Stimulated activated CD4-positive, alpha-beta T cell treated with anti-CD3 and anti-CD28 coated beads, TNF-alpha, amount 100 ng/mL, for 4 hours (primary cell): ENCODE measurements around the gene L3MBTL4.

Experiments used
- DNase-seq, 3 experiments: peaks; one replicate each; pipeline ENCODE4 v3.0.0-alpha.2; 2020; ENCODE audit warnings: low read depth in 3 of 3

The L3MBTL4 gene

GRCh38 chr18:6044319-6044718 lies 370.4 kb downstream of the L3MBTL4 start:
- no peak for DNase-seq

DNA sequence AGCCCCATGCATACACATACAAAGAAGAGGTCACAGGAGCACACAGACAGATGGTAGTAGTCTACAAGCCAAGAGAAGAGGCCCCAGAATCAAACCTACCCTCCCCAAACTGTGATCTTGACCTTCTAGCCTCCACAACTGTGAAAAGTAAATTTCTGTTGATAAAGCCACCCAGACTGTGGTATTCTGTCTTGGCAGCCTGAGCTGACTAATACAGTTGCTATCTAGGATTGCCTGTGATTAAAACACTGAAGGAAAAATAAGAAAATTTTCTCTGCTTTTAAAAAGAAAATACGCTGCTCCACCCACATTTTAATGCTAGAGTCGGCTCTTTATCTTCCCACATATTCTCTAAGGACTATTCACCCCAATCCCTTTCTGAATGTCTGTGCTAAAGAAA lies 375.7 kb downstream of the L3MBTL4 start:
- no peak for DNase-seq

DNA sequence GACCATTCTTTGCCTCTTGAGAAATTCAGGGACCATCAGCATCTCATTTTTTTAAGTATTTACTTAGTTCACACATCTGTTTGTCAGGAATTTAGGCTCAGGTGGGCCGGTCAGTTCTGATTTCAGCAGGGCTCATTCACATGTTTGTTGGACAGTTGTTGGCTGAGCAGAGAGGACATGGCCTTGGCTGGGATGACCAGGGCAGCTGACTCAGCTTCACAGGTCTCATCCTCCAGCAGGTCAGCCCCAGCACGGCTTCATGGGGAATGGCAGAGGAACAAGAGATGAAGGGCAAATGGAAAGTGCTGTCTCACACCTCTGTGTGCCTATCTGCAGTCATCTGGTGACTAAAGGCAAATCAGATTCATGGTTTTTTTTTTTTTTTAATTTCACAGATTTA lies 383.3 kb downstream of the L3MBTL4 start:
- no peak for DNase-seq

GRCh38 chr18:6031002-6031401 lies 383.7 kb downstream of the L3MBTL4 start:
- no peak for DNase-seq

DNA sequence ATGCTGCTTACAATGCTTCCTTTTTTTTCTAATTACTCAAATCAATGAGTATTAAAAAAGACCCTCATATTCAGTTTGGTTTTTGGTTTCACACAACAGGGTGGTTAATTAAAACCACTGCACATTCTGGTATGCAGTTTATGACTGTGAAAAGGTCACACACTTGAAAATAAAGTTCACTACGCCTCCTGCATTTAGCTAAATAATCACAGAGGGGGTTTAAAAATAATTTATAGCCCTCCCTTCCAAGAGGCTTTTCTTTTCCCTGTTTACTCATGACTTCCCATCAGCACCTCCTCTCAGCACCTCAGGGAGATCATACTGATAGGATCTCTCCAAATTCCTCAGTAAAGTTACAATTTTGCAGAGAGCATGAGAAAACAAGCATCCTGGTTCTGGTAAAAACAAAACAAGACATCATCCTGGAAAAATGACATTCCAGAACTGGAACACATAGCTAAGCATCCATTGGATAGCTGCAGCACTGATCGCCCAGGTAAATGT lies 389.9 kb downstream of the L3MBTL4 start:
- no peak for DNase-seq

- DNase-seq, result no peak
Observed at GRCh38 chr18:6023551-6023950, 391.2 kb downstream of the L3MBTL4 start.

DNA sequence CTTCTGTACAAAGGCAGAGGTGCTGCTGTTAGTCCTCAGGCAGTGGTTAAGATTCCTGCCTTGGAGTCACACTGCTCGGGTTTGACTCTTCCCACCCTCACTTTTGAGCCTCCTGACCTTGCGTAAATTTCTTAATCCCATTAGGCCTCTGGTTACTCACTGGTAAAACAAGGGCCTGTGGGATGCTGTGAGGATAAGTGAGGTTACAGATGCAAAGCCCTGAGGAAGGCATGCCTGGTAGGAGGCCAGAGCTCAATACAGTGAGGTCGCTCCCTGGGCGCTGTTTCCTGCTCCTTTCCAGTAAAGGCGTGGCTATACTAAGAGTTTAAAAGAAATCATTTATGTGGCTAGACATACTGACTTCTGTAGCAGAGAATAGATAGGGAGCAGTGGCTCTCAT lies 391.9 kb downstream of the L3MBTL4 start:
- no peak for DNase-seq

DNA sequence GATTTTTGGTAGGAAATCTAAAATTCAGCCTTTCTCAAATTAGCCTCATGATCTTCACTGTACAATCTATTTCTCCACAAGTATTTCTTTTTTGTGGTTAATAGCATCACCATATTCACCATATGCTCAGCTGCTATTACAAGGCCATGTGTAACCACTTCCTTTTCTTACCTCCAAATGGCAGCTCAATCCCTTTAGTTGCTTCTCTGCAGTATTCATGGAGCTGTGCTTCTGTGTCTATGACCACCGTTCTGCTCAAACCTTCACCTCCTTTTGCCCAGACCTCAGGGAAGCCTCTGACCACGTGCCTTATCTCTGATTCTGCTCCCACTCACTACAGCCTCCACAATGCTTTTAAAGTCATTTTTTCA lies 392.7 kb downstream of the L3MBTL4 start:
- DNase-seq, result no peak

GRCh38 chr18:6021306-6022073 lies 393.2 kb downstream of the L3MBTL4 start:
- no peak for DNase-seq

DNA sequence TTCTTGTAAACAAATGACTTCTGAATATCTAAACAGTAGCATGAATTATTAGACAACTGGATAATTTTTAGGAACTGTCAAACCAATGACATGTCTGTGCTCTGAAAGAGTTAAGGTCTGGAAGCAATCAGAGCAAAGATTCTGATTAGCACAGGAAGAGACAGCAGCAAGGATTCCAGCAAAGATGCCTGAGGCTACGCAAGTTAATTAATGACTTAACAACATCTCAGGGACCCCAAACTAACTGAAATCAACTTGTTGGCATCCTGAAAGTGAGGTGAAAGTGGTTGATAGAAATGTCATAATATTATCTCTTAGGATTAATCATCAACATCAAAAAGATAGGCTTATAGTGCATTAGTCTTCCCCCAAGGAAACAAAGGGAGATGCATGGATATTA lies 396.0 kb downstream of the L3MBTL4 start:
- no peak for DNase-seq

GRCh38 chr18:6017171-6017570 lies 397.5 kb downstream of the L3MBTL4 start:
- DNase-seq, result no peak

DNA sequence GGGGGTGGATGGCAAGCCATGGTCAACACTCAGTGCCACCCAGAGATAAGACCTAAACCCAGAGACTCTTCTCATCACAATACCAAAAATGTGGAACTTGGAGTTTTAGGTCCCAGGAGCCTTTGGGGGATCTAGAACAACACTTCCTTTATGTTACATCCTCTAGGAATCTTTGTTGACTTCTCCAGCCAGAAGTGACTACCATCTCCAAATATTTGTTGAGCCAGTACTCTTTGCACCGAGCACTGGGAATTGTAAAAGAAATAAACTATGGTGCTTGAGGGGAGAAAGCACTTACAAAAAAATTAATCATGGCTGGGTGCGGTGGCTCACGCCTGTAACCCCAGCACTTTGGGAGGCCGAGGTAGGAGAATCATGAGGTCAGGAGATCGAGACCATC lies 399.3 kb downstream of the L3MBTL4 start:
- DNase-seq, result no peak

DNA sequence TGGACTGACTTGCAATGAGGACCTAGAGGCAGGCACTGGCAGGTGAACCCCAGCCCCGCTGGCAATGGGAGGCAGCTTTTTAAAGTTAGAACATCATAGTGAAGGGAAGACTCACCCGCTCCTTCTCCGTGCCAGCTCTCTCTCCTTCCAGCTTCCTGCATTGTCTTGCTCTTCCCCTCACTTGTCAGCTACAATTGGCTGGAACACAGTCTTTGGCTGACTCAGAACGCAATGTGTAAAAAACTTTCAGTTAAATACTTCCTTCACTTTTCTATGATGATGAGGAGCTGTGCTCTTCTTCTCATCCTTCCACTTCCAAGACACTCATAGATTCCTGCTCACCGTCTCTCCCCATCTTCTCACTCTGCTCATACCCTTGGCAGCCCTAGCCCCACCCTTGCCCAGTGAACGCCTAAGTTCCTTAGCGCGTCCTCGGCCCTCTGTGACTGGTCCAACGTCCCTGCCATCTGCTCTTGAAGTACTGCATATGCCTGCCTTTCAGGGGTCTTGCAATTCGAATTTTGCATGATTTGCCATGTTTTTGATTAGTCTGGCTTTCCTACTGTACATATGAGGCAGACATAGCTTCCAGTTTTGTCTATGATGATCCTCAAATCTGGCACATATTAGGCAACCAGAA lies 401.4 kb downstream of the L3MBTL4 start:
- no peak for DNase-seq

GRCh38 chr18:6010921-6011320 lies 403.8 kb downstream of the L3MBTL4 start:
- DNase-seq, result no peak

- DNase-seq, result no peak
Observed at GRCh38 chr18:6010284-6010683, 404.4 kb downstream of the L3MBTL4 start.

DNA sequence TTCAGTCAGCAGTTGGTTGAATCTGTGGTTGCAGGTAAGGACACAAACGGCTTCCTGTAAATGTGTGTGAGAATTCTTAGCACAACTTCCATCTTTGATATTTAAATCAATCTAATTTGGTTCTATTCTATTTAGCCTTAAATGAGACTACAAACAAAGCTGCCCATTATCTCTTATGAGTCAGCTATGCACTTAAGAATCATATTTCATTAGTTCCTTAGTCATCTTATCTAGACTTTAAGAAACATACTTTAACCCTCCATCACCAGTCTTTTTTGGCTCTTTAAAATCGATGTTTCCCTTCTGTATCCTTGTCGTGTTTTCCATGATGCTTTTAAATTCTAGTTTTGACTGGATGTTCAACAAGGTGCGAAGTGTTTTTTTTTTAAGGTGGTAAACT lies 405.0 kb downstream of the L3MBTL4 start:
- no peak for DNase-seq

DNA sequence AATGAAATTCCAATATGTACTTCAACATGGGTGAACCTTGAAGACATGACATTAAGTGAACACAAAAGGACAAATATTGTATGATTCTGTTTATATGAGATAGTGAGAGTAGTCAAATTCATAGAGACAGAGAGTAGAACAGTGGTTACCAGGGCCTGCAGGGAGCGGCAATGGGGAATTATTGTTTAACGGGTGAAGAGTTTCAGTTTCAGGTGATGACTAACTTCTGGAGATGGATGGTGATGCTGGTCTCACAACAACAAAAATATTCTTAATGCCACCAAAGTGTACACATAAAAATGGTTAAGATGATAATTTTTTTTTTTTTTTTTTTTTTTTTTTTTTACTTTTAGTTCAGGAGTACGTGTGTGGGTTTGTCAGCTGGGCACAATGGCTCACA lies 410.0 kb downstream of the L3MBTL4 start:
- no peak for DNase-seq

DNA sequence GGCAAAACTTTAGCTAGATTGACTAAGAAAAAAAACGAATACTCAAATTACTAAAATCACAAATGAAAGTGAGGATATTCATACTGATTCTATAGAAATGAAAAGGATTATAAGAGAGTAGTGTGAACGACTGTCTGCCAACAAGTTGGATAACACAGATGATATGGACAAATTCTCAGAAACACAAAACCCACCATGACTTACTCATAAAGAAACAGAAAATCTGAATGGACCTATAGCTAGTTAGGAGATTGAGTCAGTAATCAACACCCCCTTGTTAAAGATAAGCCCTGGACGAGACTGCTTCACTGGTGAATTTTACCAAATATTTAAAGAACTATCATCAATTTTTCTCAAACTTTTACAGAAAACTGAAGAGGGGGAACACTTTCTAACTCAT lies 410.6 kb downstream of the L3MBTL4 start:
- DNase-seq, result no peak

DNA sequence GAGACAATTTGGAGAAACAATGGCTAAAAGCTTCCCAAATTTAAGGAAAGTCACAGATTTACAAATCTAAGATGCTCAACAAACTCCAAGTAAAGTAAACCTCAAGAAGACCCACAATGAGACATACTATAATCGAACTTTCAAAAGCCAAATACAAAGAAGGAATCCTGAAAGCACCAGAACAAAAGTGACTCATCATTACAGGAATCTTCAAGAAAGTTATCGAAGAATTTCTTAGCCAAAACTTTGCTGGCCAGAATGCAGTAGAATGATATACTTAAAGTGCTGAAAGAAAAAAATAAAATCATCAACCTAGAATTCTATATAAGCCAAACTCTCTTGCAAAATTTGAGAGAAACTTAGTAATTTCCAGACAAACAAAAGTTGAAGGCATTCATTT lies 412.8 kb downstream of the L3MBTL4 start:
- no peak for DNase-seq

DNA sequence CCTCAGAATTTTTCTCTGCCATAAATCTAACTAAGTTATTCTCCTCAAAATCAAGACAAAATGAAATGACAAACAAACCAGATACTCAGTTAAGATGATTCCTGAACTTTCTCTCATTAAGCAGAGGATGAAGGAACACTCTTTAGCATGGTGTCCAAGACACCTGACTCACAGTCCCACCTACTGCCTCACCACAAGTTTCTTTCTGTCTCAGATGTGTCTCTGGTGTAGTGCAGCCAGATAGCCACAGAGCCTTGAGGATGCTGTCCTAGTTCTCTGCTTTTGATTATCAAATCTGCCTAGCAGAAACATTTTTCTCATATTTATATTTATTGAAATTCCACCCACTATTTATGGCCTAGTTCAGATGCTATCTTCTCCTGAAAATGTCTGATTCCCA lies 415.8 kb downstream of the L3MBTL4 start:
- no peak for DNase-seq

- DNase-seq, result no peak
Observed at GRCh38 chr18:5998166-5998881, 416.4 kb downstream of the L3MBTL4 start.

GRCh38 chr18:5997361-5997760 lies 417.4 kb downstream of the L3MBTL4 start:
- DNase-seq, result no peak

- DNase-seq, result no peak
Observed at GRCh38 chr18:5995626-5996025, 419.1 kb downstream of the L3MBTL4 start.
